Thyroid gland (tissue), 4 donors: Measurements from ENCODE around the gene JSRP1.

ENCODE experiments used
- POLR2A ChIP-seq, 2 donors: fragments of 450-650 bp; IDR thresholded peaks; one replicate each; pipeline ENCODE4 v1.6.1; 2017; ENCODE audit warnings: antibody characterized with exemption in 2 of 2, mild to moderate bottlenecking in 2 of 2, moderate library complexity in 1 of 2
- TF ChIP-seq, protein P1 (sequence below), 6 experiments: fragments of 200-600 bp in 3 of 6; fragments of 450-650 bp in 3 of 6; sonication (generic) in 3 of 6; IDR thresholded peaks; one replicate each; pipeline ENCODE4 v1.5.1; 2016 to 2019; ENCODE audit warnings: antibody characterized with exemption in 6 of 6, mild to moderate bottlenecking in 2 of 6, inconsistent platforms in 1 of 6, moderate library complexity in 1 of 6

DNA sequence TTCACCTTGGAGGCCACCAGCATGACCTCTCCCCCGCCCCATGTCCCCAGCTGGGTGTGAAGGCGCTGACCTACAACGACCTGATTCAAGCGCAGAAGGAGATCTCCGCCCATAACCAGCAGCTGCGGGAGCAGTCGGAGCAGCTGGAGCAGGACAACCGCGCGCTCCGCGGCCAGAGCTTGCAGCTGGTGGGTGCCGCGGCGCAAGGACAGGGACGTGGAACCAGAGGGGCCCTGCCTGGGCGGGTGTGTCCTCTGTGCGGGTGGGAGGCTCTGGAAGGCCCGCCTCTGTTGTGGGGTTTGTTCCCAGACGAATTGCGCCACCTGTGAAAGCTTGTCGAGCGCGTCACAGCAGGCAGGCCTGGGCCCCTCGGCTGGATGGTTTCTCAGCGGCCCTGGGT, 42.4 kb downstream of the JSRP1 start:
- TF ChIP-seq, protein P1, sequence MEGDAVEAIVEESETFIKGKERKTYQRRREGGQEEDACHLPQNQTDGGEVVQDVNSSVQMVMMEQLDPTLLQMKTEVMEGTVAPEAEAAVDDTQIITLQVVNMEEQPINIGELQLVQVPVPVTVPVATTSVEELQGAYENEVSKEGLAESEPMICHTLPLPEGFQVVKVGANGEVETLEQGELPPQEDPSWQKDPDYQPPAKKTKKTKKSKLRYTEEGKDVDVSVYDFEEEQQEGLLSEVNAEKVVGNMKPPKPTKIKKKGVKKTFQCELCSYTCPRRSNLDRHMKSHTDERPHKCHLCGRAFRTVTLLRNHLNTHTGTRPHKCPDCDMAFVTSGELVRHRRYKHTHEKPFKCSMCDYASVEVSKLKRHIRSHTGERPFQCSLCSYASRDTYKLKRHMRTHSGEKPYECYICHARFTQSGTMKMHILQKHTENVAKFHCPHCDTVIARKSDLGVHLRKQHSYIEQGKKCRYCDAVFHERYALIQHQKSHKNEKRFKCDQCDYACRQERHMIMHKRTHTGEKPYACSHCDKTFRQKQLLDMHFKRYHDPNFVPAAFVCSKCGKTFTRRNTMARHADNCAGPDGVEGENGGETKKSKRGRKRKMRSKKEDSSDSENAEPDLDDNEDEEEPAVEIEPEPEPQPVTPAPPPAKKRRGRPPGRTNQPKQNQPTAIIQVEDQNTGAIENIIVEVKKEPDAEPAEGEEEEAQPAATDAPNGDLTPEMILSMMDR (IDR thresholded peaks at IDR 0.05), result no peak
- TF ChIP-seq POLR2A (IDR thresholded peaks at IDR 0.05), result no peak
